IMR-90 (cell line): ENCODE measurements around the gene SREBF2. TPM values are rescaled to one million over a fixed set of nuclear protein-coding genes. Genes with fewer than 3 reads are reported as not detected.

ENCODE experiments used
- ATAC-seq: fragments of 200-7000 bp; cut with Tn5 transposase; 2 replicates; pipeline ENCODE4 v1.9.1; 2020; ENCODE audit warnings: low read depth, mild to moderate bottlenecking, moderate library complexity
- BruUV-seq: library from RNA; stranded (reverse); fragments of 400-500 nt; replicated peaks from 2 replicates; lab custom pipeline; 2021; lab: Mats Ljungman, UMichigan
- CTCF ChIA-PET: fragments of 300-600 bp; formaldehyde crosslinking; extraction: SDS; loops from one replicate; lab custom pipeline; 2021; ENCODE audit warnings: antibody characterized with exemption; lab: Yijun Ruan, JAX
- POLR2A ChIA-PET: fragments of 300-600 bp; sonication (Branson Sonifier 250); formaldehyde crosslinking; loops from one replicate; lab custom pipeline; 2022; ENCODE audit warnings: antibody characterized with exemption; ENCODE audit not compliant: unreplicated experiment; lab: Charles Lee
- DNase-seq: peaks from one replicate; pipeline ENCODE4 v3.0.0; 2013
- H2AFZ ChIP-seq: replicated peaks from 2 replicates; pipeline ENCODE3; 2013; ENCODE audit warnings: low read length, mild to moderate bottlenecking; ENCODE audit not compliant: poor library complexity
- H2AK5ac ChIP-seq: 2 replicates; pipeline ENCODE4 v1.6.1; 2013; ENCODE audit warnings: low read depth, low read length, inconsistent platforms
- H2AK9ac ChIP-seq: replicated peaks from 2 replicates; pipeline ENCODE3; 2013; ENCODE audit warnings: mild to moderate bottlenecking, low read depth, low read length, moderate library complexity; ENCODE audit not compliant: poor library complexity
- H2BK120ac ChIP-seq: 2 replicates; pipeline ENCODE4 v1.6.1; 2013; ENCODE audit warnings: low read depth, low read length, inconsistent platforms
- H2BK15ac ChIP-seq: 3 replicates; pipeline ENCODE4 v1.6.1; 2013; ENCODE audit warnings: low read depth, low read length, inconsistent platforms
- H2BK20ac ChIP-seq: 2 replicates; pipeline ENCODE4 v1.6.1; 2013; ENCODE audit warnings: low read depth, mild to moderate bottlenecking, inconsistent platforms, low read length, moderate library complexity
- H2BK5ac ChIP-seq: 2 replicates; pipeline ENCODE4 v1.6.1; 2013; ENCODE audit warnings: mild to moderate bottlenecking, low read depth, low read length, inconsistent platforms; ENCODE audit not compliant: poor library complexity, severe bottlenecking
- H3K14ac ChIP-seq: replicated peaks from 2 replicates; pipeline ENCODE4 v1.6.1; 2013; ENCODE audit warnings: low read depth, low read length, inconsistent platforms
- H3K18ac ChIP-seq: 2 replicates; pipeline ENCODE4 v1.6.1; 2013; ENCODE audit warnings: low read depth, low read length, control low read depth
- H3K23ac ChIP-seq: 2 replicates; pipeline ENCODE4 v1.6.1; 2013; ENCODE audit warnings: low read depth, low read length, inconsistent platforms
- H3K27ac ChIP-seq: 2 replicates; pipeline ENCODE4 v1.5.1; 2013; ENCODE audit warnings: mild to moderate bottlenecking, control low read depth, low read length; ENCODE audit not compliant: insufficient read depth
- H3K27me3 ChIP-seq: 2 replicates; pipeline ENCODE4 v1.6.1; 2013; ENCODE audit warnings: low read length; ENCODE audit not compliant: control insufficient read depth, insufficient read depth
- H3K36me3 ChIP-seq: 2 replicates; pipeline ENCODE4 v1.6.1; 2013; ENCODE audit warnings: low read length, mixed read lengths; ENCODE audit not compliant: control insufficient read depth, insufficient read depth
- H3K4ac ChIP-seq: 2 replicates; pipeline ENCODE4 v1.6.1; 2013; ENCODE audit warnings: low read depth, low read length, inconsistent platforms
- H3K4me1 ChIP-seq: 2 replicates; pipeline ENCODE4 v1.6.1; 2013; ENCODE audit warnings: low read length, mixed read lengths; ENCODE audit not compliant: control insufficient read depth, insufficient read depth
- H3K4me2 ChIP-seq: 2 replicates; pipeline ENCODE4 v1.6.1; 2013; ENCODE audit warnings: low read depth, mild to moderate bottlenecking, control low read depth, low read length, moderate library complexity
- H3K4me3 ChIP-seq: 2 replicates; pipeline ENCODE4 v1.5.1; 2013; ENCODE audit warnings: low read depth, mild to moderate bottlenecking, control low read depth, low read length, moderate library complexity; ENCODE audit not compliant: insufficient read depth
- H3K56ac ChIP-seq: 2 replicates; pipeline ENCODE4 v1.6.1; 2013; ENCODE audit warnings: low read length, inconsistent platforms; ENCODE audit not compliant: insufficient read depth; ENCODE audit errors: extremely low read depth
- H3K79me1 ChIP-seq, 2 experiments: 2 replicates each; pipeline ENCODE4 v1.6.1; 2013; ENCODE audit warnings: low read length in 2 of 2, inconsistent platforms in 1 of 2, low read depth in 1 of 2
- H3K9ac ChIP-seq: 2 replicates; pipeline ENCODE4 v1.6.1; 2013; ENCODE audit warnings: low read depth, low read length, control low read depth
- H3K9me1 ChIP-seq: 2 replicates; pipeline ENCODE4 v1.6.1; 2013; ENCODE audit warnings: low read length, inconsistent platforms; ENCODE audit not compliant: insufficient read depth
- H3K9me3 ChIP-seq: 2 replicates; pipeline ENCODE4 v1.6.1; 2013; ENCODE audit warnings: low read length; ENCODE audit not compliant: control insufficient read depth, insufficient read depth
- H4K20me1 ChIP-seq: 2 replicates; pipeline ENCODE4 v1.6.1; 2013; ENCODE audit warnings: low read length, inconsistent platforms; ENCODE audit not compliant: insufficient read depth
- H4K5ac ChIP-seq: 2 replicates; pipeline ENCODE4 v1.6.1; 2013; ENCODE audit warnings: mild to moderate bottlenecking, low read depth, low read length, control low read depth
- H4K8ac ChIP-seq, 2 experiments: 2 replicates each; pipeline ENCODE4 v1.6.1; 2013; ENCODE audit warnings: low read depth in 2 of 2, low read length in 2 of 2, control low read depth in 1 of 2, inconsistent platforms in 1 of 2
- H4K91ac ChIP-seq: 2 replicates; pipeline ENCODE4 v1.6.1; 2013; ENCODE audit warnings: low read depth, low read length, inconsistent platforms; ENCODE audit not compliant: insufficient read depth
- CEBPB ChIP-seq: IDR thresholded peaks from 2 replicates; pipeline ENCODE4 v1.6.1; 2012; ENCODE audit warnings: low read depth, low read length, improper control_type of control experiment
- CHD1 ChIP-seq: IDR thresholded peaks from 2 replicates; pipeline ENCODE4 v1.6.1; 2012; ENCODE audit warnings: low read depth, low read length, improper control_type of control experiment
- FOS ChIP-seq: fragments of 150-350 bp; IDR thresholded peaks from 2 replicates; pipeline ENCODE4 v1.6.1; 2016; ENCODE audit warnings: low read depth, low read length
- MAFK ChIP-seq: IDR thresholded peaks from 2 replicates; pipeline ENCODE4 v1.6.1; 2012; ENCODE audit warnings: low read depth, low read length, improper control_type of control experiment
- SMC3 ChIP-seq: fragments of 150-350 bp; IDR thresholded peaks from 2 replicates; pipeline ENCODE4 v1.6.1; 2016; ENCODE audit warnings: low read depth, mild to moderate bottlenecking, antibody characterized with exemption, low read length, moderate library complexity
- WGBS, 2 experiments: methylation state at CpG; one replicate each; pipeline versions ENCODE4 v1.1.5 to v1.1.7; 2013; ENCODE audit warnings: missing lambda C conversion rate in 2 of 2; ENCODE audit not compliant: insufficient read length in 1 of 2; ENCODE audit errors: extremely low coverage in 2 of 2; 5-methylcytosine and 5-hydroxymethylcytosine counted together
- dilution Hi-C: fragments of 300-500 bp; cut with HindIII; formaldehyde crosslinking; loops from one replicate; pipeline ENCODE4 v1.14.3; 2018; ENCODE audit warnings: low sequenced_read_pairs; ENCODE audit not compliant: unreplicated experiment
- in situ Hi-C: fragments of 300-500 bp; cut with MboI; formaldehyde crosslinking; loops from 3 replicates; pipeline ENCODE4 v1.14.3; 2019; ENCODE audit warnings: low sequenced_read_pairs, inconsistent platforms, mixed read lengths
- intact Hi-C: fragments of 100-400 bp; cut with micrococcal nuclease; formaldehyde crosslinking; loops from 2 replicates; pipeline ENCODE4 v1.10.0; 2022
- polyA plus RNA-seq, 3 experiments: library from polyadenylated mRNA; depleted of rRNA; stranded (reverse); fragments of >200 nt; gene quantifications; 2 replicates each; pipeline ENCODE4 v1.2.3, GENCODE V29; 2012; ENCODE audit warnings: low replicate concordance in 1 of 3
- total RNA-seq: library from RNA; depleted of rRNA; stranded (reverse); fragments of >200 nt; gene quantifications from 2 replicates; pipeline ENCODE4 v1.2.3, GENCODE V29; 2012
- TF ChIP-seq, protein P1 (sequence below): conservative IDR thresholded peaks from 2 replicates; pipeline ENCODE4 v1.5.1; 2012; ENCODE audit warnings: mild to moderate bottlenecking, low read depth, low read length, improper control_type of control experiment
- TF ChIP-seq, protein P2 (sequence below): fragments of 150-350 bp; IDR thresholded peaks from 2 replicates; pipeline ENCODE4 v1.6.1; 2016; ENCODE audit warnings: low read depth, mild to moderate bottlenecking, low read length, moderate library complexity, borderline replicate concordance
- TF ChIP-seq, protein P3 (sequence below): fragments of 150-350 bp; IDR thresholded peaks from 2 replicates; pipeline ENCODE4 v1.6.1; 2017; ENCODE audit warnings: mild to moderate bottlenecking, antibody characterized with exemption, low read length, low read depth

Gene SREBF2
- total and polyA plus RNA-seq, 2 of the 4 experiments (the other 2 are of a cell fraction) = 8.1 to 47.4 TPM

DNA sequence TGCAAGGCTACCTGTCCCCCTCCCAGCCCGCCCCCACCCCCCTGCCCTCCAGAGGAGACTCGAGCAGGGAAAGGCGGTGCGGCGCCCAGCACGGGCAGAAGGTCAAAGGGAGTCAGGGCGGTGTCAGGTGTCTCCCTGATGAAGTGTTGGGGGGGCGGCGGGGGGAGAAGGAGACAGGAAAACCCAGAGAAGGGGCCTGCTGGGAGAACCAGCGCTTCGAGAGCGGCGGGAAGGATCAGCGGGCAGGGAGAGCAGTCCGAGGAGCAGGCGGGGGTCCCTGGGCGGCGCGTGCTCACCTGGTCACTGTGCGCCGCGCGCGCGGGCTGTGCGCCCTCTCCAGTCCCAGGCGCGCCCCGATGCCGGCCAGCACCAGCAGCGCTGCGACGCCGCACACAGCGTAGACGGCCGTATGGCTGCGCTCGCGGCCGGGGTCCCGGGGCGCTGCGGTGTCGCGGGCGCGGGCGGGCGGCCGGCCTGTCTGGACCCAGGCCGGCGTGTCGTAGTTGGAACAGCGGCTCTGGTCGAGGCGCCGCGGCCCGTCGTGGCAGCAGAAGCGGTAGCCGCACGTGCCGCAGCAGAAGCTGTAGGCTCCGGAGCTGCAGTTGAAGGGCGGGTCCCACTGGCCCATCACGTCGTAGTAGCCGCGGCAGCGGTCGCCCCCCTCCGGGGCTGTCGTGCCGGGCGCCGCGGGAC is 81.1 kb downstream of the SREBF2 start:
- H3K9me3 ChIP-seq = no peaks in the 10 kb centered on the region
- no peak overlapping the region for H4K5ac ChIP-seq
- no peak overlapping the region for H2BK15ac ChIP-seq
- 2% methylated on average over 40 of the region's 79 CpGs; no CpG with 5 or more reads in 1 of the 2 experiments for WGBS, 2 experiments
- dilution Hi-C loops (no loop called here), intact Hi-C loops (no loop called here), in situ Hi-C loops (no loop called here)
- no peak overlapping the region for H3K9ac ChIP-seq
- H3K4me2 ChIP-seq = no peak overlapping the region
- TF ChIP-seq, protein P1, sequence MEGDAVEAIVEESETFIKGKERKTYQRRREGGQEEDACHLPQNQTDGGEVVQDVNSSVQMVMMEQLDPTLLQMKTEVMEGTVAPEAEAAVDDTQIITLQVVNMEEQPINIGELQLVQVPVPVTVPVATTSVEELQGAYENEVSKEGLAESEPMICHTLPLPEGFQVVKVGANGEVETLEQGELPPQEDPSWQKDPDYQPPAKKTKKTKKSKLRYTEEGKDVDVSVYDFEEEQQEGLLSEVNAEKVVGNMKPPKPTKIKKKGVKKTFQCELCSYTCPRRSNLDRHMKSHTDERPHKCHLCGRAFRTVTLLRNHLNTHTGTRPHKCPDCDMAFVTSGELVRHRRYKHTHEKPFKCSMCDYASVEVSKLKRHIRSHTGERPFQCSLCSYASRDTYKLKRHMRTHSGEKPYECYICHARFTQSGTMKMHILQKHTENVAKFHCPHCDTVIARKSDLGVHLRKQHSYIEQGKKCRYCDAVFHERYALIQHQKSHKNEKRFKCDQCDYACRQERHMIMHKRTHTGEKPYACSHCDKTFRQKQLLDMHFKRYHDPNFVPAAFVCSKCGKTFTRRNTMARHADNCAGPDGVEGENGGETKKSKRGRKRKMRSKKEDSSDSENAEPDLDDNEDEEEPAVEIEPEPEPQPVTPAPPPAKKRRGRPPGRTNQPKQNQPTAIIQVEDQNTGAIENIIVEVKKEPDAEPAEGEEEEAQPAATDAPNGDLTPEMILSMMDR = no peak
- TF ChIP-seq, protein P2, sequence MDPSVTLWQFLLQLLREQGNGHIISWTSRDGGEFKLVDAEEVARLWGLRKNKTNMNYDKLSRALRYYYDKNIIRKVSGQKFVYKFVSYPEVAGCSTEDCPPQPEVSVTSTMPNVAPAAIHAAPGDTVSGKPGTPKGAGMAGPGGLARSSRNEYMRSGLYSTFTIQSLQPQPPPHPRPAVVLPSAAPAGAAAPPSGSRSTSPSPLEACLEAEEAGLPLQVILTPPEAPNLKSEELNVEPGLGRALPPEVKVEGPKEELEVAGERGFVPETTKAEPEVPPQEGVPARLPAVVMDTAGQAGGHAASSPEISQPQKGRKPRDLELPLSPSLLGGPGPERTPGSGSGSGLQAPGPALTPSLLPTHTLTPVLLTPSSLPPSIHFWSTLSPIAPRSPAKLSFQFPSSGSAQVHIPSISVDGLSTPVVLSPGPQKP = no peak
- TF ChIP-seq CEBPB (no peak), CHD1 (no peak), MAFK (no peak), SMC3 (no peak), FOS (no peak)
- TF ChIP-seq, protein P3, sequence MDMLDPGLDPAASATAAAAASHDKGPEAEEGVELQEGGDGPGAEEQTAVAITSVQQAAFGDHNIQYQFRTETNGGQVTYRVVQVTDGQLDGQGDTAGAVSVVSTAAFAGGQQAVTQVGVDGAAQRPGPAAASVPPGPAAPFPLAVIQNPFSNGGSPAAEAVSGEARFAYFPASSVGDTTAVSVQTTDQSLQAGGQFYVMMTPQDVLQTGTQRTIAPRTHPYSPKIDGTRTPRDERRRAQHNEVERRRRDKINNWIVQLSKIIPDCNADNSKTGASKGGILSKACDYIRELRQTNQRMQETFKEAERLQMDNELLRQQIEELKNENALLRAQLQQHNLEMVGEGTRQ = no peak
- no peak overlapping the region for H2AK5ac ChIP-seq
- no peaks in the 10 kb centered on the region for H3K79me1 ChIP-seq
- no peak overlapping the region for H3K23ac ChIP-seq
- no peak overlapping the region for H2AK9ac ChIP-seq
- no peak overlapping the region for H2BK20ac ChIP-seq
- CTCF ChIA-PET = no interaction called here
- H3K4me3 ChIP-seq = no peak overlapping the region
- POLR2A ChIA-PET = no interaction called here
- no peak overlapping the region for H4K91ac ChIP-seq
- no peak overlapping the region for H2BK5ac ChIP-seq
- no peak overlapping the region for H3K14ac ChIP-seq
- DNase-seq (no peak), ATAC-seq (no peak)
- peaks cover 2% of the 10 kb centered on the region; the same call in 1 of the 2 replicates for H3K4me1 ChIP-seq
- no peak overlapping the region for H3K4ac ChIP-seq
- H4K20me1 ChIP-seq = peaks cover 3% of the 10 kb centered on the region
- peaks cover 83% of the 10 kb centered on the region for H3K27me3 ChIP-seq
- H4K8ac ChIP-seq = no peak overlapping the region
- no peak overlapping the region for H3K18ac ChIP-seq
- H2BK120ac ChIP-seq = no peak overlapping the region
- H3K27ac ChIP-seq = no peak overlapping the region
- no peaks in the 10 kb centered on the region; the same call in 1 of the 2 replicates for H3K9me1 ChIP-seq
- H3K56ac ChIP-seq = no peak overlapping the region
- H2AFZ ChIP-seq = peak overlapping the region; percentile 56
- no TSS peak for BruUV-seq
- H3K36me3 ChIP-seq = no peaks in the 10 kb centered on the region
